ENCODE results near the gene TRAF3.

DNA sequence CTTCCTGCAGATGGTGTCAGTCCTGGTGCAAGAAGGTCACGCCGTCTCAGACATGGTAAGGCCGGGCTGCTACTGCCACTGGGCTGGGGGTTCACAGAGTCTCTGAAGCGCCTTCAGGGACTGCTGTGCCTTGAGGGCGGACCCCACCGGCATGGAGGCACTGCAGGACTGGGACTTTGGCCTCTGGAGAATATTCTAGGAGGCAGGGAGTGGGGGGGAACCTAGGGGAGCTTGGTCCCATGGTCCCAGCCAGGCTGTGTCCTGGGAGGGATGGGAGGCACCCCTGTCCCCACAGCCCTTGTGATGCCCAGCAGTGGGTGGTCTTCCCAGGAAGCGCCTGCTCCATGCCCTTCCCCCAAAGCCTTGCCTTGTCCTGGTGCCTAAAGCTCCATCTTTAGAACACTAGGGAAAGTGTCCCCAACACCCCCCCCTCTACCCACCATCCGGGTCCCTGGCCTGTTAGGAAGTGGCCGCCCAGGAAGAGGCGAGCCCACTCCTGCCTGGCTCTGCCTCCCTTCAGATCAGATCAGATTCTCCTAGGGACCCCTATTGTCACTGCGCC lies 146.8 kb downstream of the TRAF3 start:
- TF ChIP-seq, protein P1, sequence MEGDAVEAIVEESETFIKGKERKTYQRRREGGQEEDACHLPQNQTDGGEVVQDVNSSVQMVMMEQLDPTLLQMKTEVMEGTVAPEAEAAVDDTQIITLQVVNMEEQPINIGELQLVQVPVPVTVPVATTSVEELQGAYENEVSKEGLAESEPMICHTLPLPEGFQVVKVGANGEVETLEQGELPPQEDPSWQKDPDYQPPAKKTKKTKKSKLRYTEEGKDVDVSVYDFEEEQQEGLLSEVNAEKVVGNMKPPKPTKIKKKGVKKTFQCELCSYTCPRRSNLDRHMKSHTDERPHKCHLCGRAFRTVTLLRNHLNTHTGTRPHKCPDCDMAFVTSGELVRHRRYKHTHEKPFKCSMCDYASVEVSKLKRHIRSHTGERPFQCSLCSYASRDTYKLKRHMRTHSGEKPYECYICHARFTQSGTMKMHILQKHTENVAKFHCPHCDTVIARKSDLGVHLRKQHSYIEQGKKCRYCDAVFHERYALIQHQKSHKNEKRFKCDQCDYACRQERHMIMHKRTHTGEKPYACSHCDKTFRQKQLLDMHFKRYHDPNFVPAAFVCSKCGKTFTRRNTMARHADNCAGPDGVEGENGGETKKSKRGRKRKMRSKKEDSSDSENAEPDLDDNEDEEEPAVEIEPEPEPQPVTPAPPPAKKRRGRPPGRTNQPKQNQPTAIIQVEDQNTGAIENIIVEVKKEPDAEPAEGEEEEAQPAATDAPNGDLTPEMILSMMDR (conservative IDR thresholded peaks at IDR 0.05; ENCODE audit: low read depth, low read length), result no peak
- no peak for TF ChIP-seq EZH2 (IDR thresholded peaks at IDR 0.05; ENCODE audit: borderline replicate concordance, low read depth, low read length, poor library complexity, severe bottlenecking)

All from A673 (cell line).